ENCODE measurements around the gene SRP54.
"Not testable (repeated sequence)": the region's sequence is repeated elsewhere in the genome, so short reads cannot be mapped to it uniquely, and the experiment has no call there.

Gene SRP54

GRCh38 chr14:34982421-34983147, at the start of gene SRP54:
Gene SRP54 (plus strand): TSS chr14:34982992. CDS start chr14:34996710, 13,718 bp downstream.
- peak; percentile 99 for DNase-seq

GRCh38 chr14:34933301-34933700, 49.5 kb upstream of the SRP54 start:
- no peak for DNase-seq

- no peak for DNase-seq
Observed at GRCh38 chr14:34935488-34935887, 47.3 kb upstream of the SRP54 start.

- DNase-seq, result no peak
Observed at GRCh38 chr14:34937442-34937841, 45.4 kb upstream of the SRP54 start.

GRCh38 chr14:34937876-34938275, 44.9 kb upstream of the SRP54 start:
- no peak for DNase-seq

- no peak for DNase-seq
Observed at GRCh38 chr14:34943506-34943905, 39.3 kb upstream of the SRP54 start.

GRCh38 chr14:34944744-34945143, 38.0 kb upstream of the SRP54 start:
- DNase-seq, result no peak

GRCh38 chr14:34946699-34947098, 36.1 kb upstream of the SRP54 start:
- DNase-seq, result no peak

GRCh38 chr14:34951286-34951685, 31.5 kb upstream of the SRP54 start:
- DNase-seq, result no peak

- no peak for DNase-seq
Observed at GRCh38 chr14:34956931-34957330, 25.9 kb upstream of the SRP54 start.

- DNase-seq, result no peak
Observed at GRCh38 chr14:34957771-34958286, 25.0 kb upstream of the SRP54 start.

GRCh38 chr14:34962106-34962505, 20.7 kb upstream of the SRP54 start:
- not testable (repeated sequence) for DNase-seq

GRCh38 chr14:34964977-34965764, 17.6 kb upstream of the SRP54 start:
- no peak for DNase-seq

- no peak for DNase-seq
Observed at GRCh38 chr14:34965912-34966311, 16.9 kb upstream of the SRP54 start.

- no peak for DNase-seq
Observed at GRCh38 chr14:34966413-34966812, 16.4 kb upstream of the SRP54 start.

- DNase-seq, result no peak
Observed at GRCh38 chr14:34970665-34971064, 12.1 kb upstream of the SRP54 start.

- no peak for DNase-seq
Observed at GRCh38 chr14:34971381-34971780, 11.4 kb upstream of the SRP54 start.

- DNase-seq, result no peak
Observed at GRCh38 chr14:34971801-34972200, 11.0 kb upstream of the SRP54 start.

- DNase-seq, result no peak
Observed at GRCh38 chr14:34978444-34978843, 4.3 kb upstream of the SRP54 start.

- DNase-seq, result no peak
Observed at GRCh38 chr14:34980337-34980900, 2.4 kb upstream of the SRP54 start.

GRCh38 chr14:34981743-34982420, 910 bp upstream of the SRP54 start:
- peak; percentile 11 for DNase-seq

- no peak for DNase-seq
Observed at GRCh38 chr14:34983148-34983760, 462 bp downstream of the SRP54 start.

- no peak for DNase-seq
Observed at GRCh38 chr14:34983786-34984185, 994 bp downstream of the SRP54 start.
